Left lung (tissue), 10 donors: Measurements from ENCODE around the gene TSPOAP1. TPM values are rescaled to one million over a fixed set of nuclear protein-coding genes. Genes with fewer than 3 reads are reported as not detected.

Experiments used
- ATAC-seq: fragments of 200-7000 bp; cut with Tn5 transposase; one replicate; pipeline ENCODE4 v1.9.1; 2020; ENCODE audit warnings: moderate library complexity
- DNase-seq, 4 donors: peaks; one replicate each; pipeline ENCODE4 v3.0.0-alpha.2; 2013 to 2020
- H3K27ac ChIP-seq, 2 donors: fragments of 200-600 bp; sonication (generic) in 1 of 2; one replicate each; pipeline versions ENCODE4 v1.5.0 to v1.8.0; 2020 to 2021
- H3K27me3 ChIP-seq, 2 donors: fragments of 200-600 bp; sonication (generic) in 1 of 2; one replicate each; pipeline versions ENCODE4 v1.5.0 to v1.8.0; 2020 to 2021
- H3K36me3 ChIP-seq, 2 donors: fragments of 200-600 bp; sonication (generic) in 1 of 2; one replicate each; pipeline versions ENCODE4 v1.5.0 to v1.8.0; 2020 to 2021
- H3K4me1 ChIP-seq, 2 donors: fragments of 200-600 bp; one replicate each; pipeline ENCODE4 v1.8.0; 2021
- H3K4me3 ChIP-seq, 2 donors: fragments of 200-600 bp; sonication (generic) in 1 of 2; one replicate each; pipeline versions ENCODE4 v1.5.0 to v1.8.0; 2020 to 2021; ENCODE audit warnings: mild to moderate bottlenecking in 1 of 2
- H3K9me3 ChIP-seq, 2 donors: fragments of 200-600 bp; sonication (generic) in 1 of 2; one replicate each; pipeline versions ENCODE4 v1.5.0 to v1.8.0; 2020 to 2021
- CTCF ChIP-seq, 2 donors: fragments of 200-600 bp; sonication (generic) in 1 of 2; IDR thresholded peaks; one replicate each; pipeline versions ENCODE4 v1.5.0 to v1.8.0; 2021; ENCODE audit warnings: antibody characterized with exemption in 2 of 2
- intact Hi-C, 2 donors: fragments of 100-400 bp; cut with DNase I; formaldehyde crosslinking; loops; one replicate each; pipeline versions ENCODE4 v1.11.2 to v1.14.2; 2022
- polyA plus RNA-seq, 6 donors: library from polyadenylated mRNA; unstranded; fragments of 120-200 nt; gene quantifications; one replicate each; pipeline ENCODE4 v1.2.1, GENCODE V29; 2013; ENCODE audit not compliant: insufficient read length in 6 of 6
- total RNA-seq, 2 donors: library from RNA; stranded (reverse); fragmentation: NEBNext Ultra II Directional; extraction: Animal tissue kit (Norgen Biotek cat#: 25700); gene quantifications; one replicate each; pipeline ENCODE4 v1.2.1, GENCODE V29; 2021
- donor health status: DM: no; HTN: yes; CAD: no.
- donor health status: DM: no; HTN: no; CAD: no.

The TSPOAP1 gene
- total and polyA plus RNA-seq, 8 donors: 7.9 to 65.0 (median 52.7) TPM

GRCh38 chr17:58323366-58324055 is 5.1 kb downstream of the TSPOAP1 start:
- no peaks in the 10 kb centered on the region for H3K9me3 ChIP-seq
- no peaks in the 10 kb centered on the region for H3K36me3 ChIP-seq
- ATAC-seq (no peak), DNase-seq (peak in 1 of 4 donors; percentile 58)
- H3K4me1 ChIP-seq: peaks cover 0 to 43% of the 10 kb centered on the region in 2 donors
- TF ChIP-seq CTCF (IDR thresholded peaks at IDR 0.05): no peak
- intact Hi-C loops: no loop called here
- no peak overlapping the region for H3K27ac ChIP-seq
- peak overlapping the region; percentile 45 to 60 for H3K4me3 ChIP-seq
- peaks cover 0 to 45% of the 10 kb centered on the region in 2 donors for H3K27me3 ChIP-seq

GRCh38 chr17:58322581-58323185 is 5.9 kb downstream of the TSPOAP1 start:
- Histone ChIP-seq H3K4me3 (no peak overlapping the region), H3K27me3 (peaks cover 0 to 37% of the 10 kb centered on the region in 2 donors), H3K27ac (no peak overlapping the region), H3K4me1 (peaks cover 0 to 36% of the 10 kb centered on the region in 2 donors), H3K36me3 (no peaks in the 10 kb centered on the region), H3K9me3 (no peaks in the 10 kb centered on the region)
- no peak for TF ChIP-seq CTCF (IDR thresholded peaks at IDR 0.05)
- intact Hi-C loops: no loop called here
- ATAC-seq (no peak), DNase-seq (peak in 1 of 4 donors; percentile 37)

GRCh38 chr17:58321571-58322525 is 6.7 kb downstream of the TSPOAP1 start:
- TF ChIP-seq CTCF (IDR thresholded peaks at IDR 0.05): no peak
- Histone ChIP-seq H3K27me3 (peaks cover 0 to 35% of the 10 kb centered on the region in 2 donors), H3K4me1 (peaks cover 0 to 36% of the 10 kb centered on the region in 2 donors), H3K4me3 (no peak overlapping the region), H3K27ac (no peak overlapping the region), H3K36me3 (no peaks in the 10 kb centered on the region), H3K9me3 (no peaks in the 10 kb centered on the region)
- intact Hi-C loops: no loop called here
- DNase-seq (peak in 1 of 4 donors; percentile 61), ATAC-seq (no peak)

GRCh38 chr17:58320570-58321323 is 7.8 kb downstream of the TSPOAP1 start:
- TF ChIP-seq CTCF (IDR thresholded peaks at IDR 0.05): no peak
- no peak overlapping the region for H3K27ac ChIP-seq
- no peaks in the 10 kb centered on the region for H3K36me3 ChIP-seq
- H3K4me3 ChIP-seq: no peak overlapping the region
- intact Hi-C loops: no loop called here
- no peak for DNase-seq
- H3K27me3 ChIP-seq: peaks cover 0 to 31% of the 10 kb centered on the region in 2 donors
- no peaks in the 10 kb centered on the region for H3K9me3 ChIP-seq
- H3K4me1 ChIP-seq: peaks cover 0 to 25% of the 10 kb centered on the region in 2 donors
- no peak for ATAC-seq
